Transverse colon (tissue), 4 donors: ENCODE measurements around the gene ASTL. TPM values are rescaled to one million over a fixed set of nuclear protein-coding genes. Genes with fewer than 3 reads are reported as not detected.

Experiments
- DNase-seq: peaks from one replicate; pipeline ENCODE4 v3.0.0-alpha.2; 2019
- H3K27ac ChIP-seq, 4 donors: fragments of 200-600 bp; sonication (generic); 2 replicates each; pipeline ENCODE4 v1.5.1; 2016 to 2018; ENCODE audit warnings: inconsistent platforms in 4 of 4
- H3K27me3 ChIP-seq: fragments of 200-600 bp; sonication (generic); 2 replicates; pipeline ENCODE4 v1.5.1; 2017; ENCODE audit warnings: inconsistent platforms
- H3K36me3 ChIP-seq, 4 donors: fragments of 200-600 bp; sonication (generic); 2 replicates each; pipeline ENCODE4 v1.5.1; 2017 to 2019; ENCODE audit warnings: inconsistent platforms in 4 of 4
- H3K4me1 ChIP-seq, 4 donors: fragments of 200-600 bp; sonication (generic); 2 replicates each; pipeline ENCODE4 v1.5.1; 2017 to 2020; ENCODE audit warnings: inconsistent platforms in 4 of 4
- H3K4me3 ChIP-seq, 4 donors: fragments of 200-600 bp; sonication (generic); 1 replicate in 1 of 4; 2 replicates in 3 of 4; pipeline versions ENCODE4 v1.5.1 to v1.6.1; 2017 to 2019; ENCODE audit warnings: inconsistent platforms in 4 of 4
- H3K9me3 ChIP-seq, 2 donors: fragments of 200-600 bp; sonication (generic); 2 replicates each; pipeline ENCODE4 v1.5.1; 2017 to 2019; ENCODE audit warnings: inconsistent platforms in 2 of 2
- CTCF ChIP-seq, 5 experiments: fragments of 200-600 bp in 3 of 5; fragments of 450-650 bp in 2 of 5; sonication (generic) in 3 of 5; IDR thresholded peaks; 1 replicate in 2 of 5; 2 replicates in 3 of 5; pipeline ENCODE4 v1.5.1; 2016 to 2017; ENCODE audit warnings: antibody characterized with exemption in 5 of 5, inconsistent platforms in 3 of 5, mild to moderate bottlenecking in 2 of 5, moderate library complexity in 1 of 5
- EP300 ChIP-seq: sonication (generic); formaldehyde crosslinking; IDR thresholded peaks from one replicate; pipeline ENCODE4 v1.6.1; 2017; ENCODE audit warnings: antibody characterized with exemption, low read depth
- POLR2A ChIP-seq: fragments of 450-650 bp; IDR thresholded peaks from one replicate; pipeline ENCODE4 v1.6.1; 2016; ENCODE audit warnings: antibody characterized with exemption, mild to moderate bottlenecking, moderate library complexity
- POLR2AphosphoS5 ChIP-seq, 3 donors: sonication (generic); formaldehyde crosslinking; IDR thresholded peaks; one replicate each; pipeline ENCODE4 v1.6.1; 2016; ENCODE audit warnings: antibody characterized with exemption in 3 of 3
- WGBS, 2 donors: methylation state at CpG; one replicate each; pipeline ENCODE4 v1.1.5; 2018; ENCODE audit warnings: low coverage in 1 of 2; 5-methylcytosine and 5-hydroxymethylcytosine counted together
- in situ Hi-C, 4 donors: fragments of 200-750 bp; cut with MboI; loops; one replicate each; pipeline versions ENCODE4 v1.15.0 to v1.15.1; 2017; ENCODE audit warnings: low sequenced_read_pairs in 3 of 4, low pct_ligation_motif_present in 1 of 4, low pct_unique_long_range_greater_than_20kb in 1 of 4
- intact Hi-C: fragments of 100-400 bp; cut with DNase I; formaldehyde crosslinking; loops from one replicate; pipeline ENCODE4 v1.15.1; 2023; ENCODE audit warnings: low total_unique reads
- total RNA-seq, 4 donors: library from RNA; depleted of rRNA; stranded (reverse); fragments of >200 nt; gene quantifications; one replicate each; pipeline ENCODE4 v1.1.0, GENCODE V29; 2016

ASTL gene
- total RNA-seq, 4 donors from 2014 or later, result 0.95 TPM; not detected in 3

GRCh38 chr2:96097951-96098823, 40.1 kb downstream of the ASTL start:
- H3K27me3 ChIP-seq, result no peaks in the 10 kb centered on the region
- 66 to 83% methylated on average over 1 to 6 of the region's 7 CpGs for WGBS, 2 donors
- intact Hi-C loops, result no loop called here
- H3K4me1 ChIP-seq, result no peaks in the 10 kb centered on the region
- H3K4me3 ChIP-seq, result no peak overlapping the region
- H3K36me3 ChIP-seq, result no peaks in the 10 kb centered on the region
- TF ChIP-seq POLR2A (no peak), POLR2AphosphoS5 (IDR thresholded peaks at IDR 0.05) (no peak), EP300 (no peak), CTCF (IDR thresholded peaks at IDR 0.05) (no peak)
- in situ Hi-C loops, result no loop called here
- no peaks in the 10 kb centered on the region for H3K9me3 ChIP-seq
- H3K27ac ChIP-seq, result peak overlapping the region in 1 of 4 donors; percentile 37
- no peak for DNase-seq

- in situ Hi-C loops, result no loop called here
- no peaks in the 10 kb centered on the region for H3K27me3 ChIP-seq
- intact Hi-C loops, result no loop called here
Observed at GRCh38 chr2:96097441-96097840, 40.9 kb downstream of the ASTL start.

GRCh38 chr2:96095116-96095636, 43.1 kb downstream of the ASTL start:
- in situ Hi-C loops, result no loop called here
- Histone ChIP-seq H3K9me3 (no peaks in the 10 kb centered on the region), H3K27me3 (no peaks in the 10 kb centered on the region), H3K4me1 (peaks cover 6 to 19% (median 9%) of the 10 kb centered on the region in 4 donors), H3K36me3 (no peaks in the 10 kb centered on the region), H3K4me3 (no peak overlapping the region), H3K27ac (no peak overlapping the region)
- TF ChIP-seq POLR2A (no peak), EP300 (no peak), POLR2AphosphoS5 (IDR thresholded peaks at IDR 0.05) (no peak), CTCF (IDR thresholded peaks at IDR 0.05) (no peak)
- WGBS, 2 donors, result 64 to 85% methylated on average over 7 of the region's 7 CpGs
- no peak for DNase-seq
- intact Hi-C loops, result no loop called here

More at GRCh38 chr2:96097441-96097840, 40.9 kb downstream of the ASTL start:
- Histone ChIP-seq H3K9me3 (no peaks in the 10 kb centered on the region), H3K27ac (no peak overlapping the region), H3K36me3 (no peaks in the 10 kb centered on the region), H3K4me1 (no peaks in the 10 kb centered on the region), H3K4me3 (no peak overlapping the region)
- 76 to 89% methylated on average over 4 to 5 of the region's 5 CpGs for WGBS, 2 donors
- TF ChIP-seq EP300 (no peak), POLR2A (no peak), CTCF (IDR thresholded peaks at IDR 0.05) (no peak), POLR2AphosphoS5 (IDR thresholded peaks at IDR 0.05) (no peak)
- DNase-seq, result no peak

GRCh38 chr2:96093528-96093927, 44.8 kb downstream of the ASTL start:
- intact Hi-C loops, result no loop called here
- DNase-seq, result peak; percentile 5
- H3K9me3 ChIP-seq, result no peaks in the 10 kb centered on the region
- no peak overlapping the region for H3K4me3 ChIP-seq
- no peaks in the 10 kb centered on the region for H3K36me3 ChIP-seq
- H3K27ac ChIP-seq, result no peak overlapping the region
- WGBS, 2 donors, result 81 to 95% methylated on average over 3 to 4 of the region's 4 CpGs
- in situ Hi-C loops, result no loop called here
- H3K4me1 ChIP-seq, result peaks cover 6 to 19% (median 9%) of the 10 kb centered on the region in 4 donors
- H3K27me3 ChIP-seq, result no peaks in the 10 kb centered on the region
- TF ChIP-seq EP300, result no peak
